HG03095 (cell line): ENCODE data around the gene MDM4.
"Not testable (repeated sequence)": the region's sequence is repeated elsewhere in the genome, so short reads cannot be mapped to it uniquely, and the experiment has no call there.

Experiments used
- ATAC-seq: cut with Tn5 transposase; IDR thresholded peaks from one replicate; pipeline ENCODE4 v1.9.1; 2021; ENCODE audit warnings: moderate library complexity; ENCODE audit not compliant: unreplicated experiment

The MDM4 gene

GRCh38 chr1:204516180-204516879, at the start of gene MDM4:
Gene MDM4, plus strand, starts transcription at chr1:204516406. Its CDS starts 9,113 bp downstream, at chr1:204525519.
- peak; percentile 70 for ATAC-seq

- ATAC-seq, result no peak
These were observed 49.5 kb upstream of the MDM4 start for GRCh38 chr1:204466416-204467405.

GRCh38 chr1:204468206-204468605, 48.0 kb upstream of the MDM4 start:
- no peak for ATAC-seq

GRCh38 chr1:204468766-204469302, 47.4 kb upstream of the MDM4 start:
- no peak for ATAC-seq

GRCh38 chr1:204469304-204469703, 46.9 kb upstream of the MDM4 start:
- ATAC-seq, result no peak

- ATAC-seq, result no peak
These were observed 44.5 kb upstream of the MDM4 start for GRCh38 chr1:204471687-204472086.

- no peak for ATAC-seq
These were observed 43.5 kb upstream of the MDM4 start for GRCh38 chr1:204472660-204473059.

- ATAC-seq, result no peak
These were observed 42.7 kb upstream of the MDM4 start for GRCh38 chr1:204473400-204473965.

GRCh38 chr1:204475656-204476432, 40.4 kb upstream of the MDM4 start:
- ATAC-seq, result no peak

GRCh38 chr1:204476563-204476962, 39.6 kb upstream of the MDM4 start:
- no peak for ATAC-seq

- ATAC-seq, result no peak
These were observed 39.0 kb upstream of the MDM4 start for GRCh38 chr1:204477036-204477740.

- no peak for ATAC-seq
These were observed 37.9 kb upstream of the MDM4 start for GRCh38 chr1:204478172-204478899.

- ATAC-seq, result no peak
These were observed 37.3 kb upstream of the MDM4 start for GRCh38 chr1:204478921-204479320.

- no peak for ATAC-seq
These were observed 36.6 kb upstream of the MDM4 start for GRCh38 chr1:204479387-204480136.

- peak; percentile 40 for ATAC-seq
These were observed 35.7 kb upstream of the MDM4 start for GRCh38 chr1:204480515-204480914.

GRCh38 chr1:204483791-204484190, 32.4 kb upstream of the MDM4 start:
- ATAC-seq, result no peak

GRCh38 chr1:204486513-204487255, 29.5 kb upstream of the MDM4 start:
- not testable (repeated sequence) for ATAC-seq

GRCh38 chr1:204487256-204487615, 29.0 kb upstream of the MDM4 start:
- no peak for ATAC-seq
